HG02973 (cell line): ENCODE measurements around the gene CPSF7.
"Not testable (repeated sequence)": the region's sequence is repeated elsewhere in the genome, so short reads cannot be mapped to it uniquely, and the experiment has no call there.

Source experiments
- ATAC-seq: cut with Tn5 transposase; IDR thresholded peaks from one replicate; pipeline ENCODE4 v1.9.1; 2021; ENCODE audit warnings: moderate library complexity; ENCODE audit not compliant: unreplicated experiment

The CPSF7 gene

GRCh38 chr11:61442616-61443015 lies 12.8 kb upstream of the CPSF7 start:
- no peak for ATAC-seq

GRCh38 chr11:61439615-61440014 lies 9.8 kb upstream of the CPSF7 start:
- ATAC-seq = no peak

GRCh38 chr11:61437496-61437895 lies 7.7 kb upstream of the CPSF7 start:
- no peak for ATAC-seq

GRCh38 chr11:61430839-61431238 lies 1.1 kb upstream of the CPSF7 start:
- ATAC-seq = not testable (repeated sequence)

- peak; percentile 43 for ATAC-seq
Observed at GRCh38 chr11:61429346-61429690, 457 bp downstream of the CPSF7 start.

GRCh38 chr11:61425367-61426131 lies 4.2 kb downstream of the CPSF7 start:
- ATAC-seq = no peak

- no peak for ATAC-seq
Observed at GRCh38 chr11:61422226-61422625, 7.5 kb downstream of the CPSF7 start.

- ATAC-seq = no peak
Observed at GRCh38 chr11:61418136-61418535, 11.6 kb downstream of the CPSF7 start.

GRCh38 chr11:61417670-61418069 lies 12.1 kb downstream of the CPSF7 start:
- no peak for ATAC-seq

- no peak for ATAC-seq
Observed at GRCh38 chr11:61416941-61417340, 12.8 kb downstream of the CPSF7 start.

GRCh38 chr11:61415381-61415780 lies 14.4 kb downstream of the CPSF7 start:
- ATAC-seq = no peak

GRCh38 chr11:61414547-61414946 lies 15.2 kb downstream of the CPSF7 start:
- no peak for ATAC-seq

- ATAC-seq = no peak
Observed at GRCh38 chr11:61413496-61413895, 16.3 kb downstream of the CPSF7 start.

- no peak for ATAC-seq
Observed at GRCh38 chr11:61411589-61411988, 18.2 kb downstream of the CPSF7 start.

GRCh38 chr11:61406991-61407728 lies 22.6 kb downstream of the CPSF7 start:
- ATAC-seq = no peak

- no peak for ATAC-seq
Observed at GRCh38 chr11:61406067-61406466, 23.7 kb downstream of the CPSF7 start.

GRCh38 chr11:61404641-61405040 lies 25.1 kb downstream of the CPSF7 start:
- no peak for ATAC-seq

- ATAC-seq = no peak
Observed at GRCh38 chr11:61404103-61404502, 25.7 kb downstream of the CPSF7 start.

GRCh38 chr11:61403658-61404057 lies 26.1 kb downstream of the CPSF7 start:
- ATAC-seq = no peak

- no peak for ATAC-seq
Observed at GRCh38 chr11:61401573-61401972, 28.2 kb downstream of the CPSF7 start.

- ATAC-seq = no peak
Observed at GRCh38 chr11:61401173-61401572, 28.6 kb downstream of the CPSF7 start.

- ATAC-seq = no peak
Observed at GRCh38 chr11:61392981-61393595, 36.7 kb downstream of the CPSF7 start.
